ENCODE data around the gene SLC1A4. TPM values are rescaled to one million over a fixed set of nuclear protein-coding genes. Genes with fewer than 3 reads are reported as not detected.

Gene SLC1A4
- total and polyA plus RNA-seq, 2 donors from 2014 or later: 2.1 to 10.6 TPM

GRCh38 chr2:64950226-64951160, 38.7 kb upstream of the SLC1A4 start:
- Histone ChIP-seq H3K9ac (ENCODE audit: low read length in 3 of 3) (no peak overlapping the region), H3K4me1 (ENCODE audit: control insufficient read depth in 2 of 3, insufficient read depth in 2 of 3, low read depth in 1 of 3, low read length in 3 of 3) (peaks cover 0 to 5% (median 0%) of the 10 kb centered on the region in 3 donors), H3K4me3 (ENCODE audit: low read length in 3 of 3) (no peak overlapping the region), H3K36me3 (ENCODE audit: control insufficient read depth in 2 of 3, insufficient read depth in 3 of 3, low read length in 3 of 3) (no peaks in the 10 kb centered on the region), H3K9me3 (ENCODE audit: control insufficient read depth in 2 of 3, insufficient read depth in 1 of 3, low read length in 3 of 3) (no peaks in the 10 kb centered on the region), H3K27me3 (ENCODE audit: control insufficient read depth, insufficient read depth, low read length) (no peaks in the 10 kb centered on the region), H3K27ac (ENCODE audit: low read depth in 2 of 2, low read length in 2 of 2) (no peak overlapping the region)
- FAIRE-seq (no peak), DNase-seq (no peak)
- TF ChIP-seq CTCF (IDR thresholded peaks at IDR 0.05; ENCODE audit: borderline replicate concordance, extremely low read depth, insufficient read depth): no peak
- intact Hi-C loops (cut with DNase I): no loop called here

- Histone ChIP-seq H3K9ac (ENCODE audit: low read length in 3 of 3) (no peak overlapping the region), H3K4me3 (ENCODE audit: low read length in 3 of 3) (no peak overlapping the region), H3K27me3 (ENCODE audit: control insufficient read depth, insufficient read depth, low read length) (no peaks in the 10 kb centered on the region), H3K4me1 (ENCODE audit: control insufficient read depth in 2 of 3, insufficient read depth in 2 of 3, low read depth in 1 of 3, low read length in 3 of 3) (peaks cover 0 to under 1% (median 0%) of the 10 kb centered on the region in 3 donors), H3K36me3 (ENCODE audit: control insufficient read depth in 2 of 3, insufficient read depth in 3 of 3, low read length in 3 of 3) (no peaks in the 10 kb centered on the region), H3K9me3 (ENCODE audit: control insufficient read depth in 2 of 3, insufficient read depth in 1 of 3, low read length in 3 of 3) (no peaks in the 10 kb centered on the region), H3K27ac (ENCODE audit: low read depth in 2 of 2, low read length in 2 of 2) (no peak overlapping the region)
- DNase-seq (no peak), FAIRE-seq (no peak)
- intact Hi-C loops (cut with DNase I): no loop called here
- no peak for TF ChIP-seq CTCF (IDR thresholded peaks at IDR 0.05; ENCODE audit: borderline replicate concordance, extremely low read depth, insufficient read depth)
Measured at GRCh38 chr2:64951306-64951953, 37.8 kb upstream of the SLC1A4 start.

GRCh38 chr2:64952096-64952495, 37.1 kb upstream of the SLC1A4 start:
- Histone ChIP-seq H3K36me3 (ENCODE audit: control insufficient read depth in 2 of 3, insufficient read depth in 3 of 3, low read length in 3 of 3) (no peaks in the 10 kb centered on the region), H3K4me1 (ENCODE audit: control insufficient read depth in 2 of 3, insufficient read depth in 2 of 3, low read depth in 1 of 3, low read length in 3 of 3) (no peaks in the 10 kb centered on the region), H3K4me3 (ENCODE audit: low read length in 3 of 3) (no peak overlapping the region), H3K27ac (ENCODE audit: low read depth in 2 of 2, low read length in 2 of 2) (no peak overlapping the region), H3K9me3 (ENCODE audit: control insufficient read depth in 2 of 3, insufficient read depth in 1 of 3, low read length in 3 of 3) (no peaks in the 10 kb centered on the region), H3K9ac (ENCODE audit: low read length in 3 of 3) (no peak overlapping the region), H3K27me3 (ENCODE audit: control insufficient read depth, insufficient read depth, low read length) (no peaks in the 10 kb centered on the region)
- no peak for TF ChIP-seq CTCF (IDR thresholded peaks at IDR 0.05; ENCODE audit: borderline replicate concordance, extremely low read depth, insufficient read depth)
- no peak for DNase-seq
- FAIRE-seq: no peak
- intact Hi-C loops (cut with DNase I): no loop called here
